ENCODE data around the gene CNOT6. TPM values are rescaled to one million over a fixed set of nuclear protein-coding genes. Genes with fewer than 3 reads are reported as not detected.

The CNOT6 gene
- polyA plus RNA-seq, 1 of the 3 experiments (the other 2 are of a cell fraction), result 17.1 TPM

- peaks cover 18 to 36% of the 10 kb centered on the region in 2 experiments for H3K36me3 ChIP-seq (replicated peaks in 1 of 2; ENCODE audit: control insufficient read depth in 1 of 2, insufficient read depth in 2 of 2, low read length in 1 of 2)
- H3K4me2 ChIP-seq, result no peak overlapping the region
- H3K9me2 ChIP-seq, result no peaks in the 10 kb centered on the region
- POLR2A ChIA-PET, result no interaction called here
- 81% methylated on average over 7 of the region's 7 CpGs for WGBS (ENCODE audit: low lambda C conversion rate)
- peaks cover 34% of the 10 kb centered on the region; the same call in 1 of the 2 replicates for H3K79me2 ChIP-seq (ENCODE audit: insufficient read depth)
- no peak overlapping the region for H3K9ac ChIP-seq
- H3K27ac ChIP-seq (ENCODE audit: low read depth in 2 of 2, low read length in 1 of 2), result no peak overlapping the region; a peak in 1 of 4 replicates
- no peaks in the 10 kb centered on the region for H3K27me3 ChIP-seq (ENCODE audit: insufficient read depth)
- no peaks in the 10 kb centered on the region for H3K9me3 ChIP-seq
- no peak for DNase-seq
- no peak overlapping the region for H3K4me3 ChIP-seq (ENCODE audit: low read depth in 2 of 2, low read length in 1 of 2)
- H3F3A ChIP-seq (replicated peaks; ENCODE audit: insufficient read depth), result no peaks in the 10 kb centered on the region
- peaks cover 3% of the 10 kb centered on the region; the same call in 1 of the 2 replicates for H4K20me1 ChIP-seq (ENCODE audit: insufficient read depth)
- TF ChIP-seq FOXM1 (IDR thresholded peaks at IDR 0.05; ENCODE audit: low read depth) (no peak), POLR2AphosphoS5 (IDR thresholded peaks at IDR 0.05; ENCODE audit: low read depth, low read length) (no peak), FOXJ3 (CRISPR knock-in tag; IDR thresholded peaks at IDR 0.05) (no peak), EZH2phosphoT487 (IDR thresholded peaks at IDR 0.05; ENCODE audit: borderline replicate concordance, low read depth) (no peak), GATA2 (CRISPR knock-in tag; IDR thresholded peaks at IDR 0.05) (no peak)
- TF ChIP-seq, protein P1, sequence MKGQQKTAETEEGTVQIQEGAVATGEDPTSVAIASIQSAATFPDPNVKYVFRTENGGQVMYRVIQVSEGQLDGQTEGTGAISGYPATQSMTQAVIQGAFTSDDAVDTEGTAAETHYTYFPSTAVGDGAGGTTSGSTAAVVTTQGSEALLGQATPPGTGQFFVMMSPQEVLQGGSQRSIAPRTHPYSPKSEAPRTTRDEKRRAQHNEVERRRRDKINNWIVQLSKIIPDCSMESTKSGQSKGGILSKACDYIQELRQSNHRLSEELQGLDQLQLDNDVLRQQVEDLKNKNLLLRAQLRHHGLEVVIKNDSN (IDR thresholded peaks at IDR 0.05; ENCODE audit: borderline replicate concordance, low read depth), result no peak
- no peak overlapping the region for H2AFZ ChIP-seq (ENCODE audit: low read depth)
- H3K4me1 ChIP-seq (ENCODE audit: control insufficient read depth in 1 of 2, insufficient read depth in 2 of 2, low read depth in 1 of 2, low read length in 1 of 2), result no peaks in the 10 kb centered on the region; a peak in 2 of 4 replicates
- CTCF ChIA-PET, result interaction anchor here (1.0 kb wide), 1 partner anchor 25 kb away, joined by 3 read pairs; no protein-coding TSS in a partner anchor
These were observed 61.2 kb downstream of the CNOT6 start for GRCh38 chr5:180555168-180555921.

GRCh38 chr5:180557217-180557809 is 63.1 kb downstream of the CNOT6 start:
- Histone ChIP-seq H3K9me2 (no peaks in the 10 kb centered on the region), H3K4me2 (no peak overlapping the region), H3K9ac (no peak overlapping the region), H3K4me1 (ENCODE audit: control insufficient read depth in 1 of 2, insufficient read depth in 2 of 2, low read depth in 1 of 2, low read length in 1 of 2) (no peaks in the 10 kb centered on the region; a peak in 2 of 4 replicates), H4K20me1 (ENCODE audit: insufficient read depth) (peaks cover 3% of the 10 kb centered on the region; the same call in 1 of the 2 replicates), H3K36me3 (replicated peaks in 1 of 2; ENCODE audit: control insufficient read depth in 1 of 2, insufficient read depth in 2 of 2, low read length in 1 of 2) (peaks cover 18 to 25% of the 10 kb centered on the region in 2 experiments), H3K9me3 (no peaks in the 10 kb centered on the region), H3F3A (replicated peaks; ENCODE audit: insufficient read depth) (no peaks in the 10 kb centered on the region), H3K27me3 (ENCODE audit: insufficient read depth) (no peaks in the 10 kb centered on the region), H3K4me3 (ENCODE audit: low read depth in 2 of 2, low read length in 1 of 2) (no peak overlapping the region), H3K79me2 (ENCODE audit: insufficient read depth) (peaks cover 50% of the 10 kb centered on the region), H2AFZ (ENCODE audit: low read depth) (no peak overlapping the region), H3K27ac (ENCODE audit: low read depth in 2 of 2, low read length in 1 of 2) (no peak overlapping the region; a peak in 1 of 4 replicates)
- 88% methylated on average over 2 of the region's 2 CpGs for WGBS (ENCODE audit: low lambda C conversion rate)
- ChIA-PET POLR2A (no interaction called here), CTCF (no interaction called here)
- TF ChIP-seq EZH2phosphoT487 (IDR thresholded peaks at IDR 0.05; ENCODE audit: borderline replicate concordance, low read depth) (no peak), CHD2 (IDR thresholded peaks at IDR 0.05; ENCODE audit: low read length, partially characterized antibody) (no peak), EP300 (IDR thresholded peaks at IDR 0.05; ENCODE audit: borderline replicate concordance in 1 of 2, low read depth in 1 of 2, low read length in 1 of 2) (no peak), GATA2 (CRISPR knock-in tag; IDR thresholded peaks at IDR 0.05) (no peak), RXRA (IDR thresholded peaks at IDR 0.05; ENCODE audit: borderline replicate concordance, low read depth) (no peak), USF2 (IDR thresholded peaks at IDR 0.05; ENCODE audit: borderline replicate concordance, low read depth, low read length) (no peak), RCOR1 (IDR thresholded peaks at IDR 0.05; ENCODE audit: low read length) (no peak), CTCF (IDR thresholded peaks at IDR 0.05) (no peak)
- TF ChIP-seq, protein P2, sequence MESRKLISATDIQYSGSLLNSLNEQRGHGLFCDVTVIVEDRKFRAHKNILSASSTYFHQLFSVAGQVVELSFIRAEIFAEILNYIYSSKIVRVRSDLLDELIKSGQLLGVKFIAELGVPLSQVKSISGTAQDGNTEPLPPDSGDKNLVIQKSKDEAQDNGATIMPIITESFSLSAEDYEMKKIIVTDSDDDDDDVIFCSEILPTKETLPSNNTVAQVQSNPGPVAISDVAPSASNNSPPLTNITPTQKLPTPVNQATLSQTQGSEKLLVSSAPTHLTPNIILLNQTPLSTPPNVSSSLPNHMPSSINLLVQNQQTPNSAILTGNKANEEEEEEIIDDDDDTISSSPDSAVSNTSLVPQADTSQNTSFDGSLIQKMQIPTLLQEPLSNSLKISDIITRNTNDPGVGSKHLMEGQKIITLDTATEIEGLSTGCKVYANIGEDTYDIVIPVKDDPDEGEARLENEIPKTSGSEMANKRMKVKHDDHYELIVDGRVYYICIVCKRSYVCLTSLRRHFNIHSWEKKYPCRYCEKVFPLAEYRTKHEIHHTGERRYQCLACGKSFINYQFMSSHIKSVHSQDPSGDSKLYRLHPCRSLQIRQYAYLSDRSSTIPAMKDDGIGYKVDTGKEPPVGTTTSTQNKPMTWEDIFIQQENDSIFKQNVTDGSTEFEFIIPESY (IDR thresholded peaks at IDR 0.05; ENCODE audit: borderline replicate concordance, low read depth), result no peak
- DNase-seq, result no peak
